GM12892 (cell line): ENCODE results near the gene DUSP3.
"Not testable (repeated sequence)": the region's sequence is repeated elsewhere in the genome, so short reads cannot be mapped to it uniquely, and the experiment has no call there.

Source experiments
- POLR2A ChIP-seq: IDR thresholded peaks from 2 replicates; pipeline ENCODE4 v1.6.1; 2011; ENCODE audit warnings: low read depth, low read length, control low read depth
- POLR2AphosphoS5 ChIP-seq: IDR thresholded peaks from 2 replicates; pipeline ENCODE4 v1.6.1; 2011; ENCODE audit warnings: low read depth, low read length, control low read depth

DNA sequence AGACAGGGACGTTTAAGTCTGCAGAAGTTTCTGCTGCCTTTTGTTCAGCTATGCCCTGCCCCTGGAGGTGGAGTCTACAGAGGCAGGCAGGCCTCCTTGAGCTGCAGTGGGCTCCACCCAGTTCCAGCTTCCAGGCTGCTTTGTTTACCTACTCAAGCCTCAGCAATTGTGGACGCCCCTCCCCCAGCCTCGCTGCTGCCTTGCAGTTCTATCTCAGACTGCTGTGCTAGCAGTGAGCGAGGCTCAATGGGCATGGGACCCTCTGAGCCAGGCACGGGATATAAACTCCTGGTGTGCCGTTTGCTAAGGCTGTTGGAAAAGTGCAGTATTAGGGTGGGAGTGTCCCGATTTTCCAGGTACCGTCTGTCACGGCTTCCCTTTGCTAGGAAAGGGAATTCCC is 19.2 kb upstream of the DUSP3 start:
- TF ChIP-seq POLR2AphosphoS5, POLR2A: not testable (repeated sequence)
